Muscle layer of colon (tissue), 2 donors: ENCODE data around the gene EML4.

Experiments
- H3K27ac ChIP-seq: one replicate; pipeline ENCODE4 v1.7.0; 2013; ENCODE audit warnings: low read depth, mild to moderate bottlenecking, low read length, moderate library complexity
- H3K27me3 ChIP-seq, 2 donors: one replicate each; pipeline ENCODE4 v1.7.0; 2013; ENCODE audit warnings: low read length in 2 of 2, mild to moderate bottlenecking in 2 of 2; ENCODE audit not compliant: insufficient read depth in 2 of 2, control insufficient read depth in 1 of 2
- H3K36me3 ChIP-seq: one replicate; pipeline ENCODE4 v1.7.0; 2013; ENCODE audit warnings: mild to moderate bottlenecking, low read length; ENCODE audit not compliant: insufficient read depth
- H3K4me1 ChIP-seq: one replicate; pipeline ENCODE4 v1.7.0; 2013; ENCODE audit warnings: mild to moderate bottlenecking, low read length; ENCODE audit not compliant: insufficient read depth
- H3K4me3 ChIP-seq, 2 donors: one replicate each; pipeline ENCODE4 v1.7.0; 2013; ENCODE audit warnings: low read length in 2 of 2, low read depth in 1 of 2, mild to moderate bottlenecking in 1 of 2, moderate library complexity in 1 of 2
- H3K9ac ChIP-seq: one replicate; pipeline ENCODE4 v1.7.0; 2013; ENCODE audit warnings: low read length
- H3K9me3 ChIP-seq: one replicate; pipeline ENCODE4 v1.7.0; 2013; ENCODE audit warnings: mild to moderate bottlenecking, low read length
- donor health status: abdominal sarcoma.
- donor health status: Adenocarcinoma of cecum.

EML4 gene

DNA sequence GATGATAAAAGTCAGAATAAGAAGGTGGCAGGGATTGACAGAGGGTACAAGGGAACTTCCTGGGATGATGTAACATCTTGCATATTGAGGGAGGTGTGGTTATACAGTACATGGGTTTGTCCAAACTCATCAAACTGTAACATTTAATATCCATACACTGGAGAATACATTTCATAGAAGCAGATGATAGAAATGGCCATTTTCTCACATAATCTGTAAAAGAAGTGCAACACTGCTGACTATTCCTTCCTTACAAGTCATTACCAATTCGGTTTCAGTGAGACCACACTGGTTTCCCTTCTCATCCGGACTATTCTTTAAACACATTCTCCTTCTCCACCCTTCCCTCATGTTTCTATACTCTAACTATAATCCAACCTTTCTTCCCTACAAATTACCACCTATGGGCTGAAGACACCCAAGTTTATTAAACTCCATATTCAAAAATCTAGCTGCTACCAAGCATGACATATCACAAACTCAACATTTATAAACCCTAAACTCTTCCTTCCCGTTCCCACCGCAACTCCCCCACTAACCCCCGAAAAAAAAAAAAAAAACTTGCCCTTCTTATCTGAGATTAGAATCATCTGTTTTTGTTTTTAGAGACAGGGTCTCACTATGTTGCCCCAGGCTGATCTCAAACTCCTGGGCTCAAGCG, 190.3 kb downstream of the EML4 start:
- Histone ChIP-seq H3K27ac (peak overlapping the region; percentile 36), H3K4me1 (peaks cover 28% of the 10 kb centered on the region), H3K36me3 (no peaks in the 10 kb centered on the region), H3K9me3 (no peaks in the 10 kb centered on the region), H3K4me3 (peak overlapping the region; percentile 96 to 99), H3K9ac (peak overlapping the region; percentile 93), H3K27me3 (no peaks in the 10 kb centered on the region)

DNA sequence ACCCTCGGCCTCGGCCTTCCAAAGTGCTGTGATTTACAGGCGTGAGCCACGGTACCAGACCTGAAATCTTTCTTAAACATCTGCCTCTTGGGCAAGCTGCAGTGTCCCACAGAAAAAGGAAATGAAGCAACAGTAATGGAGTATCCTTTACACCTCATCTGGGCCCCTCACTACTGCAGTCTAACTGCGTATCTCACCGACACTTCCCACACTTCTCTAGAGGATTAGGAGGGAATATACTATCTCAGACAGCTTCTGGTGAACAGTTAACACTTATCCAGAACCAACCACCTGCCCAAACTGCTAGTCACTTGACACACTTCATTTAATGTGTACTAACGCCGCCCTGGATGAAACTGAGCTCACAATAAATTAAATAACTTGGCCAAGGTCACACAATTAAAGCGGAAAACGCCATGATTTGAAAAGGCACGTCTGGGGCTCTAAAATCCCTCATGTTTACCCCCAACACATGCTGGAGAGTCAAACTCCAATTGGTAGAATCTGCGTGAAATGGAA, 190.9 kb downstream of the EML4 start:
- Histone ChIP-seq H3K27ac (peak overlapping the region; percentile 36), H3K4me3 (peak overlapping the region; percentile 96 to 99), H3K27me3 (no peaks in the 10 kb centered on the region), H3K36me3 (no peaks in the 10 kb centered on the region), H3K9ac (peak overlapping the region; percentile 93), H3K4me1 (peaks cover 22% of the 10 kb centered on the region), H3K9me3 (no peaks in the 10 kb centered on the region)

DNA sequence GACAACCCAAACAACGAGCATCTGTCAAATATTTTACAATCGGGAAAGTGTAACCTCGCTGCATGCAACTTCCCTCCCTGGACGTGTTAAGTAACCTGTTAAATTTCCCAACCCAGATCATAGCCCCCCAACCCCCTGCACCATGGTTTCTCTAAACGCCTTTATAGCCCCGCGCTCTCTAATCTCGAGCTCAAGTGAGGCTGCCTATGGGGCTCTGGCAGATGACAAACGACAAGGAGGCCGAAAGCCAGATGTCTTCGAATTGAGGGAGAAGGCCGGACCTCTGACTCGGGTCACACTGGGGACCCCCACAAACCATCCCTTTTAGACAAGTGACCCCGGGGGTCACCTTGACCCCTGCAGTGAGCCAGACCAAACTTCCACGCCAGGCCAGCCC, 191.3 kb downstream of the EML4 start:
- peaks cover 20% of the 10 kb centered on the region for H3K4me1 ChIP-seq
- H3K9me3 ChIP-seq: no peaks in the 10 kb centered on the region
- no peaks in the 10 kb centered on the region for H3K36me3 ChIP-seq
- peak overlapping the region; percentile 96 to 99 for H3K4me3 ChIP-seq
- H3K9ac ChIP-seq: peak overlapping the region; percentile 93
- H3K27me3 ChIP-seq: no peaks in the 10 kb centered on the region
- peak overlapping the region; percentile 96 for H3K27ac ChIP-seq

- Histone ChIP-seq H3K27ac (peak within 1 kb of the TSS; percentile 96), H3K4me3 (peak within 1 kb of the TSS; percentile 96 to 99), H3K9me3 (no peaks in the 10 kb centered on the region), H3K4me1 (peaks cover 20% of the 10 kb centered on the region), H3K9ac (peak within 1 kb of the TSS; percentile 93), H3K27me3 (no peaks in the 10 kb centered on the region), H3K36me3 (no peaks in the 10 kb centered on the region)
Measured at GRCh38 chr2:42360890-42361727, 192.0 kb downstream of the EML4 start, which contains the start of gene COX7A2L. Gene COX7A2L (minus strand): TSS chr2:42361217. CDS start chr2:42361161, 56 bp downstream.

GRCh38 chr2:42361728-42362283, 192.7 kb downstream of the EML4 start:
- peak overlapping the region; percentile 96 for H3K27ac ChIP-seq
- no peaks in the 10 kb centered on the region for H3K9me3 ChIP-seq
- no peaks in the 10 kb centered on the region for H3K36me3 ChIP-seq
- H3K4me3 ChIP-seq: peak overlapping the region; percentile 44 to 96
- no peaks in the 10 kb centered on the region for H3K27me3 ChIP-seq
- peak overlapping the region; percentile 27 for H3K9ac ChIP-seq
- peaks cover 16% of the 10 kb centered on the region for H3K4me1 ChIP-seq

DNA sequence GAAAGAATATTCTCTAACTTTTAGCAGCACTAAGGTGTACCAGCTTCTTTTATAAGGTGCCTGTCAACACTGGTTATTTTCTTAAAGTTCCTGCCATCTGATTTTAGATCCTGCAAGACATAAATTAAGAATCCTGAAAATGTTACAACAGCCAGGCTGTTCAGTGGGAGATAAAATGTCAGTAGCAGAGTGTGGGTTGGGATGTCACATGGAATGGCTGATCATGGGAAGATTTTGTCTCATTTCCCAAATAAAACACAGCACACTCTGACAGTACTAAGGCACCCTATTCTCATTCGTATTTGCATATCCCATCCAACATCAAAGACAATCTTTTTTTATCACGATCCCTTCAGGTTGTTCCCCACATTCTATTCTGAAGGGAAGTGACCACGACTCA, 194.3 kb downstream of the EML4 start:
- Histone ChIP-seq H3K4me1 (peaks cover 16% of the 10 kb centered on the region), H3K9me3 (no peaks in the 10 kb centered on the region), H3K27ac (no peak overlapping the region), H3K36me3 (no peaks in the 10 kb centered on the region), H3K4me3 (no peak overlapping the region), H3K27me3 (no peaks in the 10 kb centered on the region), H3K9ac (no peak overlapping the region)

- Histone ChIP-seq H3K9me3 (no peaks in the 10 kb centered on the region), H3K4me3 (no peak overlapping the region), H3K4me1 (peaks cover 9% of the 10 kb centered on the region), H3K36me3 (no peaks in the 10 kb centered on the region), H3K27ac (no peak overlapping the region), H3K27me3 (no peaks in the 10 kb centered on the region), H3K9ac (no peak overlapping the region)
Measured at GRCh38 chr2:42364658-42365057, 195.5 kb downstream of the EML4 start.

GRCh38 chr2:42366411-42366810, 197.3 kb downstream of the EML4 start:
- H3K36me3 ChIP-seq: no peaks in the 10 kb centered on the region
- no peak overlapping the region for H3K4me3 ChIP-seq
- no peak overlapping the region for H3K27ac ChIP-seq
- H3K27me3 ChIP-seq: no peaks in the 10 kb centered on the region
- no peaks in the 10 kb centered on the region for H3K9me3 ChIP-seq
- peaks cover 3% of the 10 kb centered on the region for H3K4me1 ChIP-seq
- H3K9ac ChIP-seq: no peak overlapping the region

- Histone ChIP-seq H3K4me1 (no peaks in the 10 kb centered on the region), H3K27me3 (no peaks in the 10 kb centered on the region), H3K9me3 (no peaks in the 10 kb centered on the region), H3K36me3 (no peaks in the 10 kb centered on the region), H3K9ac (no peak overlapping the region), H3K27ac (no peak overlapping the region), H3K4me3 (no peak overlapping the region)
Measured at GRCh38 chr2:42367835-42368234, 198.7 kb downstream of the EML4 start.

GRCh38 chr2:42368817-42369531, 199.8 kb downstream of the EML4 start:
- Histone ChIP-seq H3K9me3 (no peaks in the 10 kb centered on the region), H3K4me1 (no peaks in the 10 kb centered on the region), H3K27me3 (no peaks in the 10 kb centered on the region), H3K27ac (no peak overlapping the region), H3K9ac (no peak overlapping the region), H3K36me3 (no peaks in the 10 kb centered on the region), H3K4me3 (no peak overlapping the region)
